HEK293 (cell line): ENCODE results near the gene OPN1SW.

ENCODE experiments used
- CTCF ChIA-PET: fragments of 350-600 bp; formaldehyde crosslinking; extraction: SDS; loops from one replicate; lab custom pipeline; 2021; ENCODE audit warnings: antibody characterized with exemption; lab: Yijun Ruan, JAX
- POLR2A ChIA-PET: fragments of 300-600 bp; formaldehyde crosslinking; extraction: SDS; loops from one replicate; lab custom pipeline; 2020; ENCODE audit warnings: antibody characterized with exemption, inconsistent platforms; lab: Yijun Ruan, JAX
- H3K27ac ChIP-seq: fragments of 200-500 bp; sonication (Bioruptor generic); 2 replicates; pipeline ENCODE4 v1.5.1; 2014; ENCODE audit warnings: low read depth, low read length, control low read depth, inconsistent platforms; ENCODE audit errors: extremely low read depth
- H3K36me3 ChIP-seq, 2 experiments: fragments of 200-500 bp in 1 of 2; sonication (Bioruptor generic) in 1 of 2; 1 replicate in 1 of 2; 2 replicates in 1 of 2; pipeline ENCODE4 v1.5.1; 2014 to 2017; ENCODE audit warnings: inconsistent platforms in 2 of 2, low read length in 2 of 2; ENCODE audit not compliant: control insufficient read depth in 2 of 2, insufficient read depth in 1 of 2
- H3K4me1 ChIP-seq: fragments of 200-500 bp; sonication (Bioruptor generic); 2 replicates; pipeline ENCODE4 v1.5.1; 2014; ENCODE audit warnings: mild to moderate bottlenecking, low read length, inconsistent platforms; ENCODE audit not compliant: control insufficient read depth, insufficient read depth
- H3K4me3 ChIP-seq: 2 replicates; pipeline ENCODE4 v1.5.1; 2011; ENCODE audit warnings: low read depth, mild to moderate bottlenecking, control low read depth, low read length, moderate library complexity
- H3K9me3 ChIP-seq: fragments of 200-500 bp; sonication (Bioruptor generic); 2 replicates; pipeline ENCODE4 v1.5.1; 2014; ENCODE audit warnings: low read depth, low read length, inconsistent platforms; ENCODE audit not compliant: control insufficient read depth, insufficient read depth
- GFI1B ChIP-seq: fragments of 450-650 bp; formaldehyde crosslinking; IDR thresholded peaks from 2 replicates; pipeline ENCODE4 v1.5.1; 2016; ENCODE audit warnings: missing biosample characterization, missing genetic modification characterization
- GLIS2 ChIP-seq: fragments of 450-650 bp; formaldehyde crosslinking; IDR thresholded peaks from 2 replicates; pipeline ENCODE4 v1.5.1; 2016; ENCODE audit warnings: missing biosample characterization, missing genetic modification characterization
- HOXA7 ChIP-seq: sonication (generic); formaldehyde crosslinking; IDR thresholded peaks from 2 replicates; pipeline ENCODE4 v1.8.1; 2022; ENCODE audit warnings: missing genetic modification reagents, borderline replicate concordance
- KLF1 ChIP-seq: fragments of 450-650 bp; formaldehyde crosslinking; IDR thresholded peaks from 2 replicates; pipeline ENCODE4 v1.5.1; 2016; ENCODE audit warnings: missing biosample characterization, missing genetic modification characterization
- KLF9 ChIP-seq: fragments of 450-650 bp; formaldehyde crosslinking; IDR thresholded peaks from 2 replicates; pipeline ENCODE4 v1.5.1; 2016; ENCODE audit warnings: missing biosample characterization, missing genetic modification characterization, low read depth
- OSR2 ChIP-seq: fragments of 450-650 bp; formaldehyde crosslinking; IDR thresholded peaks from 2 replicates; pipeline ENCODE4 v1.5.1; 2016; ENCODE audit warnings: missing biosample characterization, missing genetic modification characterization
- PATZ1 ChIP-seq: fragments of 450-650 bp; formaldehyde crosslinking; IDR thresholded peaks from 2 replicates; pipeline ENCODE4 v1.5.1; 2016; ENCODE audit warnings: missing biosample characterization, missing genetic modification characterization
- REST ChIP-seq: fragments of 450-650 bp; formaldehyde crosslinking; IDR thresholded peaks from 2 replicates; pipeline ENCODE4 v1.5.1; 2016; ENCODE audit warnings: missing biosample characterization, missing genetic modification characterization
- ZBTB20 ChIP-seq: fragments of 450-650 bp; formaldehyde crosslinking; IDR thresholded peaks from 2 replicates; pipeline ENCODE4 v1.5.1; 2016; ENCODE audit warnings: missing biosample characterization, missing genetic modification characterization
- ZBTB48 ChIP-seq: fragments of 450-650 bp; formaldehyde crosslinking; IDR thresholded peaks from 2 replicates; pipeline ENCODE4 v1.5.1; 2016; ENCODE audit warnings: missing biosample characterization, missing genetic modification characterization
- ZBTB7A ChIP-seq: fragments of 450-650 bp; formaldehyde crosslinking; IDR thresholded peaks from 2 replicates; pipeline ENCODE4 v1.5.1; 2016; ENCODE audit warnings: low read depth, missing biosample characterization, missing genetic modification characterization
- ZNF133 ChIP-seq: fragments of 450-650 bp; formaldehyde crosslinking; IDR thresholded peaks from 2 replicates; pipeline ENCODE4 v1.5.1; 2016; ENCODE audit warnings: missing biosample characterization, missing genetic modification characterization
- ZNF2 ChIP-seq: fragments of 450-650 bp; formaldehyde crosslinking; IDR thresholded peaks from 2 replicates; pipeline ENCODE4 v1.5.1; 2016; ENCODE audit warnings: missing biosample characterization, missing genetic modification characterization
- ZNF211 ChIP-seq: fragments of 450-650 bp; formaldehyde crosslinking; IDR thresholded peaks from 2 replicates; pipeline ENCODE4 v1.5.1; 2016; ENCODE audit warnings: low read depth, missing biosample characterization, missing genetic modification characterization
- ZNF280D ChIP-seq: fragments of 450-650 bp; formaldehyde crosslinking; IDR thresholded peaks from 2 replicates; pipeline ENCODE4 v1.5.1; 2016; ENCODE audit warnings: missing biosample characterization, missing genetic modification characterization
- ZNF335 ChIP-seq: fragments of 450-650 bp; formaldehyde crosslinking; conservative IDR thresholded peaks from 2 replicates; pipeline ENCODE4 v1.5.1; 2016; ENCODE audit warnings: missing biosample characterization, missing genetic modification characterization
- ZNF341 ChIP-seq: fragments of 450-650 bp; formaldehyde crosslinking; IDR thresholded peaks from 2 replicates; pipeline ENCODE4; 2016; ENCODE audit warnings: low read depth, missing biosample characterization, missing genetic modification characterization
- ZNF548 ChIP-seq: fragments of 450-650 bp; formaldehyde crosslinking; IDR thresholded peaks from 2 replicates; pipeline ENCODE4 v1.5.1; 2016; ENCODE audit warnings: missing biosample characterization, missing genetic modification characterization
- ZNF600 ChIP-seq: fragments of 450-650 bp; formaldehyde crosslinking; IDR thresholded peaks from 2 replicates; pipeline ENCODE4 v1.5.1; 2016; ENCODE audit warnings: missing biosample characterization, missing genetic modification characterization
- ZNF610 ChIP-seq: fragments of 450-650 bp; formaldehyde crosslinking; IDR thresholded peaks from 2 replicates; pipeline ENCODE4 v1.5.1; 2016; ENCODE audit warnings: missing biosample characterization, missing genetic modification characterization, borderline replicate concordance
- ZNF654 ChIP-seq: fragments of 450-650 bp; formaldehyde crosslinking; IDR thresholded peaks from 2 replicates; pipeline ENCODE4 v1.5.1; 2016; ENCODE audit warnings: low read depth, missing biosample characterization, missing genetic modification characterization
- ZNF660 ChIP-seq: fragments of 450-650 bp; IDR thresholded peaks from 2 replicates; pipeline ENCODE4 v1.5.1; 2018; ENCODE audit warnings: missing biosample characterization, mild to moderate bottlenecking, missing genetic modification characterization
- ZNF701 ChIP-seq: fragments of 450-650 bp; formaldehyde crosslinking; IDR thresholded peaks from 2 replicates; pipeline ENCODE4 v1.5.1; 2016; ENCODE audit warnings: missing biosample characterization, missing genetic modification characterization
- ZNF768 ChIP-seq: fragments of 450-650 bp; formaldehyde crosslinking; IDR thresholded peaks from 2 replicates; pipeline ENCODE4 v1.5.1; 2018; ENCODE audit warnings: missing biosample characterization, mild to moderate bottlenecking, missing genetic modification characterization

The OPN1SW gene

GRCh38 chr7:128791121-128791971 is 15.8 kb upstream of the OPN1SW start, which contains the start of gene CCDC136 (continued):
- TF ChIP-seq ZNF280D (tag by site-specific recombination), result no peak
- TF ChIP-seq GFI1B (tag by site-specific recombination), result no peak
- no peak for TF ChIP-seq HOXA7 (CRISPR knock-in tag)
- peak; percentile 83 for TF ChIP-seq GLIS2
- TF ChIP-seq ZNF211 (tag by site-specific recombination), result no peak
- 0 out of 2 replicates have a peak, but pooled peaks have one; percentile 44 for TF ChIP-seq ZNF2
- no peak for TF ChIP-seq ZNF133
- no peak; the same call in 1 of the 2 replicates for TF ChIP-seq OSR2 (tag by site-specific recombination)
- no peak for TF ChIP-seq REST (tag by site-specific recombination)
- TF ChIP-seq ZBTB7A, result peak; percentile 70; the same call in 1 of the 2 replicates
- TF ChIP-seq ZNF610 (tag by site-specific recombination), result peak; percentile 60; the same call in 1 of the 2 replicates
- TF ChIP-seq ZNF341, result peak; percentile 78
- TF ChIP-seq ZBTB20 (tag by site-specific recombination), result peak; percentile 78
- peak; percentile 79; the same call in 1 of the 2 replicates for TF ChIP-seq ZNF600
- TF ChIP-seq ZNF654, result no peak
- peak; percentile 53 for TF ChIP-seq KLF1

GRCh38 chr7:128790315-128791041 is 14.9 kb upstream of the OPN1SW start:
- H3K4me1 ChIP-seq, result peaks cover 2% of the 10 kb centered on the region; the same call in 1 of the 2 replicates
- peak overlapping the region; percentile 47; the same call in 1 of the 2 replicates for H3K27ac ChIP-seq
- H3K4me3 ChIP-seq, result peak overlapping the region; percentile 79
- TF ChIP-seq ZBTB48 (tag by site-specific recombination), result no peak
- TF ChIP-seq ZNF768 (tag by site-specific recombination), result no peak
- TF ChIP-seq ZBTB20 (tag by site-specific recombination), result no peak
- TF ChIP-seq ZNF660, result no peak
- no peak for TF ChIP-seq ZNF701 (tag by site-specific recombination)
- TF ChIP-seq GLIS2, result 0 out of 2 replicates have a peak, but pooled peaks have one; percentile 35
- TF ChIP-seq ZNF335, result 0 out of 2 replicates have a peak, but pooled peaks have one; percentile 28
- TF ChIP-seq ZNF600, result 0 out of 2 replicates have a peak, but pooled peaks have one; percentile 30
- 0 out of 2 replicates have a peak, but pooled peaks have one; percentile 11 for TF ChIP-seq KLF9
- 0 out of 2 replicates have a peak, but pooled peaks have one; percentile 16 for TF ChIP-seq PATZ1 (tag by site-specific recombination)
- TF ChIP-seq ZNF548 (tag by site-specific recombination), result no peak
- ChIA-PET CTCF (interaction anchor here (1.1 kb wide), 1 partner anchor 93 kb away, joined by 3 read pairs; no protein-coding TSS in a partner anchor), POLR2A (interaction anchor here (1.0 to 1.9 kb wide), 6 partner anchors 8 to 72 kb away, joined by 3 to 7 read pairs (median 4); partner anchors contain the start of genes ATP6V1F and CALU)
- H3K36me3 ChIP-seq, result peaks cover 0 to 10% of the 10 kb centered on the region in 2 experiments; a peak in 2 of 3 replicates
- H3K9me3 ChIP-seq, result no peaks in the 10 kb centered on the region
